SJCRH30 (cell line): ENCODE measurements around the gene ANTXRL. TPM values are rescaled to one million over a fixed set of nuclear protein-coding genes. Genes with fewer than 3 reads are reported as not detected.
A peak's percentile ranks its signal among the peaks of the same experiment; 100 is the strongest.
"Not testable (repeated sequence)": the region's sequence is repeated elsewhere in the genome, so short reads cannot be mapped to it uniquely, and the experiment has no call there.

Experiments
- DNase-seq, 2 experiments: peaks; one replicate each; pipeline ENCODE4 v3.0.0-alpha.2; 2015 to 2020
- H3K27ac ChIP-seq: fragments of 250-450 bp; sonication (Bioruptor Pico); 2 replicates; pipeline ENCODE4 v1.5.1; 2020; ENCODE audit warnings: mild to moderate bottlenecking, moderate library complexity
- H3K27me3 ChIP-seq: fragments of 250-450 bp; sonication (Bioruptor Pico); 2 replicates; pipeline ENCODE4 v1.5.1; 2020; ENCODE audit warnings: mild to moderate bottlenecking, moderate library complexity
- H3K36me3 ChIP-seq: fragments of 250-450 bp; sonication (Bioruptor Pico); 2 replicates; pipeline ENCODE4 v1.5.1; 2020; ENCODE audit warnings: mild to moderate bottlenecking, moderate library complexity
- H3K4me1 ChIP-seq: fragments of 250-450 bp; sonication (Bioruptor Pico); 2 replicates; pipeline ENCODE4 v1.5.1; 2020; ENCODE audit warnings: mild to moderate bottlenecking, moderate library complexity
- H3K4me3 ChIP-seq: fragments of 250-450 bp; sonication (Bioruptor Pico); 2 replicates; pipeline ENCODE4 v1.5.1; 2020; ENCODE audit warnings: mild to moderate bottlenecking, moderate library complexity
- H3K9me3 ChIP-seq: fragments of 250-450 bp; sonication (Bioruptor Pico); replicated peaks from 2 replicates; pipeline ENCODE4 v1.5.1; 2020; ENCODE audit warnings: mild to moderate bottlenecking, moderate library complexity
- total RNA-seq: library from RNA; depleted of rRNA; stranded (reverse); fragments of >200 nt; shearing (Covaris generic); gene quantifications from 2 replicates; pipeline ENCODE4 v1.2.3, GENCODE V29; 2014

The ANTXRL gene
- total RNA-seq, 1 experiment from 2014 or later = not detected

DNA sequence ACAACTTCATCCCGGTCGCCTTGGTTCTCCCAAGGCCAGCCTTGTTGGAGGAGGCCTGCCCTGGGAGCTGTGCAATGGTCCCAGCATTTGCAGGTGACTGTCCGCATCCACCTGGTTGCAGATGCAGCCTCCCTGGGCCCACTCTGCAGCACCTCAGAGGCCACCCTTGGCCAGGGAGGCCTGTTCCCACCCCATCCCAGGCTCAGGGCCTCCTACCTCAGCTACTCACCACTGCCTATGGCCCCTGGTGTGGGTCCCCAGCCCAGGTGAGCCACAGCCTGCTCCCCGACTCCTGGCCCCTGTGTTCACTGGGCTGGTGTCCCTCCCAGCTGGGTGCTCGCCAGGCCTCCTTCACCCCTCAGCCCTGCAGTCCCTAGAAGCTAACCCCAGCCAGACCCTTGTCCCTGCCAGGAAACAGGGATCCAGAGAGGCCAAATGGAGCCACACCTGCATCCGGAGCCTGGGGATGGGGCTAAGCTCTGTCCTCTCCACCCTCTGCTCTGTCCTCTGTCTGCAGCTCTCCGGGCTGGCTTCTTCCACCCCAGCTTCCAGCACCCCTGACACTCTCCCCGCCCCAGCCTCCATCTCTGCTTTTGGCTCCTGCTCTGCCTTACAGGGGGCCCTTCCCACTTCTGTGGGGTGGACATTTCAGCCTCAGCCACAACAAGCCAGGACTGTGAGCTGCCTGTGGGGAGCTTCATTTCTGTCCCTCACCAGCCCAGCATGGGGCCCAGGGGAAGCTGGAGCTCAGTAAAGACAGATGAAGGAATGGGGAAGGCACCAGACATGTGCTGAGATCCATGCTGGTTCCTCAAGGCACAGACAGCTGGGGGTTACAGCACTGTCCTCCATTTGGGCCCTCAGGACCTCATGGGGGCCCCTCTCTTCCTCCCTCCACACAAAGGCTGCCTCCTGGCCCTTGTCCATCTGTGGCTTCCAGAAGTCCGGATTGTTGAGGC lies 35.6 kb upstream of the ANTXRL start:
- no peak for DNase-seq
- Histone ChIP-seq H3K27me3 (no peaks in the 10 kb centered on the region), H3K27ac (no peak overlapping the region), H3K36me3 (no peaks in the 10 kb centered on the region), H3K4me1 (no peaks in the 10 kb centered on the region), H3K9me3 (no peaks in the 10 kb centered on the region), H3K4me3 (no peak overlapping the region)

DNA sequence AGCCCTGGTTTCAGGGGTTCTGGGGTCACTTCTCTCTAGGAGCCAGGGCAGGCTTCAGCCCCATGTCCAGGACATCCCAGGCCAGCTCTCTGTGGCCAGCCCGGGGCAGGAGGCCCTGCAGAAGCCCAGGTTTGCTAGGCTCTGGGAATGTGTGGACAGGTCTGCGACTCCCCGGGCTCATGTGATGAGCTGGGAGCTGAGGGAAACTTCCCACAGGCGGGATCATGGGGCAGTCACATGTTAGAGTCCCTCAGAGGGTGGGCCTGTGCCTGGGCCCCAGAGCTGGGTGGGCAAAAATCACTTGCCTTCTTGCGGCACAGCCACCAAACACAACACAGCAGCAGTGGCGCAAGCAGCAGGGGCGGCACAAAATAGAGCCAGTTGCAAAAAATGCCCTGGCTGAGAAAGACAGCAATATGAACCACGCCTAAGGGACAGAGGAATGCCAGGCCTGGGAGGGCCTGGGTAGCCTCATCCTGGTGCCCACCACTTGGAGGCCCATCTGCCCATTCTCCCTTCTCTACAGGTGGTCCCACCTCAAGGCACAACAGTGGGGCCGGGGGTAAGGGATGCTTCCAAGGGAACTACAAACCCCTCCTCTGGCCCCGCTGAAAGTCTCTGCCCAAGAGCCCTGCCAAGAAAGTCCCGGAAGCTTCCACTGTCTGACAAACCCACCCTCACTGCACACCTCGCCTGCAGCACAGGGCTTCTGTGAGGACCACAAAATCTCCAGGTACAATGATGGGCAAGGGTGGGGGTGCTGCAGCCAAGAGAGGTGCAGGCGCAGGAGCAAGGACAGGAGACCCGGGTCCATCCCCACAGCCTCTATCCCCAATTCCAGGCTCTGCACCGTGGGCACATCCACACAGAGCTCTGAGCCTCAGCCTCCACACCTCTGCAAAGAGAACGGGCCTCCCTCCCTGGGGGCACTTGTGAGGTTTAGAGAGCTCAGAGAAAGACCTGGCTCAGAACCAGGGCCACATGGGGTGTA lies 34.6 kb upstream of the ANTXRL start:
- no peak overlapping the region for H3K4me3 ChIP-seq
- H3K27ac ChIP-seq = no peak overlapping the region
- H3K9me3 ChIP-seq = no peaks in the 10 kb centered on the region
- no peaks in the 10 kb centered on the region for H3K4me1 ChIP-seq
- no peak for DNase-seq
- no peaks in the 10 kb centered on the region for H3K27me3 ChIP-seq
- H3K36me3 ChIP-seq = no peaks in the 10 kb centered on the region

DNA sequence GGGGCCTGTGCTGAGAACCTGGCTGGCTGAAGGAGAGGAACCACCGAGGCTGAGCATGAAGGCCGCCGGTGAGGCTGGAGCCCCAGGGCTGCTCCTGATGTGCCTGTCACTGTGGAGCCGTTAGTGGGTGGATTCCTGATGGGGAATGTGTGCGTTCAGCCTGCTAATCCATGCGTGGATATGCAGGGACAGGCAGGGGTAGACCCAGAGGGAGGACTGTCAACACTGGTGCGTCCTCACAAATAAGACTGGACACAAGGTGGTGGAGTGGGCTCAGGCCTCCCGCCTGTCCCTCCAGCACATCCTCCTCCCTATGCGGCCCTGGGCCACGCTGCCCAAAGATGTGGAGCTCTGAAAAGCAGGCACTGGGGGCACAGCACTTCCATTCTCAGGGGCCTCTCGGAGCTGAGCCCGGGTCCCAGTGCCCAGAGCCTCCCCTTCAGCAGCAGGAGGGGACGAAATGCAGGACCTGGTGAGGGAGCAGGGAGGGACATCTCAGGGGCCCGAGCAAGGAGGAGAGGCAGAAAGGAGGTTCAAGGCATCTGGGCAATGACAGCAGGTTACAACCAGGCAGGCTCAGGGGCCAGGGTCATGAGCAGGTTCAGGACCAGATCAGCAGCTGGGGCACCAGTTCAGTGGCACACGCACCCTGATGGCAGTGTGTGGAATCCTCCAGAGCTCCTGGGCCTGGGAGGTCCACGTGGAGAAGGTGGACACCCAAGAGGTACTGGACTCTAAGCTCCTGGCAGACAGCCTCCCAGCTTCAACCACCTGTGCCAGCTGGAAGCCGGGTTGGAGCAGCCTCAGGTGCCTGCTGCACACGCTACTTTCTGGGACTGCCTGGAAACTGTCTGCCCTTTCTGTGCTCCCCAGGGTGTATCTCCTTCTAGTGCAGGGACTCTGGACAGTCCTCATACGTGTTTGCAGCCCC lies 33.5 kb upstream of the ANTXRL start:
- H3K4me1 ChIP-seq = no peaks in the 10 kb centered on the region
- no peaks in the 10 kb centered on the region for H3K27me3 ChIP-seq
- H3K4me3 ChIP-seq = no peak overlapping the region
- no peaks in the 10 kb centered on the region for H3K36me3 ChIP-seq
- H3K27ac ChIP-seq = no peak overlapping the region
- no peak for DNase-seq
- H3K9me3 ChIP-seq = no peaks in the 10 kb centered on the region

DNA sequence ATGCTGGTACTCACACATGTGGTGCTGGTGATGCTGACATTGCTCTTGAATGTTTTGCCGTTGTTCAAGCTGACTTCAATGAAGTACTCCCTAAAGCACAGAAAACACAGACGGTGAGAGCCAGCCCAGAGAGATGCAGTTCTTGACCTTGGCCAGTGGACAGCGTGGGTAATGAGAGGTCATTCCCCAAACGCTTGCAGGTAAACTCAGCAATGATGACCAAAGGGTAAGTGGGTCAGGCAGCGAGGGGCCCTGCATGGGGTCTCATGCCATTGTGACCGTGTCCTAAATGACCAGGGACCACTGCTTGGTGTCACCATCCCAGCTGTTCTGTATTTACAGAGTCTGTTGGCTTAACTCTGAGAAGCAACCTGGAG lies 32.8 kb upstream of the ANTXRL start:
- no peak for DNase-seq
- no peaks in the 10 kb centered on the region for H3K36me3 ChIP-seq
- no peak overlapping the region for H3K27ac ChIP-seq
- H3K4me1 ChIP-seq = no peaks in the 10 kb centered on the region
- no peaks in the 10 kb centered on the region for H3K9me3 ChIP-seq
- H3K27me3 ChIP-seq = no peaks in the 10 kb centered on the region
- H3K4me3 ChIP-seq = no peak overlapping the region

DNA sequence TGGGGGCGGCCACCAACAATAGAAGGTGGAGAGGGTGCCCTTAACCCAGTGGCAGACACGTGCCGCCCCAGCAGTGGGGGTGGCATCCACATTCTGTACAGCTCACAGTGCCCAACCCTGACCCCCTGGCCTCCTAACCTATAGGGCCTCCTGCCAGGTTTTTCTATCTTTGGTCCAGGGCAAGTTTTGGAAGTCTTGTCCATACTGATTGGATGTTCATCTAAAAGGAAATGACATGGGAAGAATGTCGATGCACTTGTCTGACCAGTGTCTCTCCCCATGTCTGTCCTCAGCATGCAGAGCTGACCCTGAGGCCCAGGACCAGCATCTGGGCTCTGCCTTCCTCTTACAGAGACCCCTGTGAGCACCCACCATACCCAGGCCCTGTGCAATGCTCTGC lies 32.3 kb upstream of the ANTXRL start:
- Histone ChIP-seq H3K4me3 (no peak overlapping the region), H3K9me3 (no peaks in the 10 kb centered on the region), H3K4me1 (no peaks in the 10 kb centered on the region), H3K36me3 (no peaks in the 10 kb centered on the region), H3K27ac (no peak overlapping the region), H3K27me3 (no peaks in the 10 kb centered on the region)
- no peak for DNase-seq

DNA sequence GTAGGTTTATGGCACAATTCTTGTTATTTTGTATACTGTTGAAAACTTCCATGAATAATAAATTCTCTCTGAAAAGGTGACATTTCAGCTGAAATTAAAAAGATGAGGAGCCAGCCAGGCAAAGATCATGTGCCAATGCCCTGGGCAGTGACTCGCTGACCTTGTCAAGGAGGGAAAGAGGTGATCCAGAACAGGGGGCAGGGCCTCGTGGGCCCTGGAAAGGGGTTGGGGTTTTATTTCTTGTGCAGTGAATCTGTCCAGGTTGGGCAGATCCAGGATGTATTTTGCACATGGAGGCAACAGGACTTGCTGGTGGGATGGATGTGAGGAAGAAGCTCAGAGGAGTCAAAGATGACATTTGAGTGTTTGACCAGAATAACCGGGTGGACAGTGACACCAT lies 31.6 kb upstream of the ANTXRL start:
- not testable (repeated sequence) for H3K9me3 ChIP-seq, H3K36me3 ChIP-seq, H3K27ac ChIP-seq, DNase-seq, H3K4me3 ChIP-seq, H3K27me3 ChIP-seq, H3K4me1 ChIP-seq

DNA sequence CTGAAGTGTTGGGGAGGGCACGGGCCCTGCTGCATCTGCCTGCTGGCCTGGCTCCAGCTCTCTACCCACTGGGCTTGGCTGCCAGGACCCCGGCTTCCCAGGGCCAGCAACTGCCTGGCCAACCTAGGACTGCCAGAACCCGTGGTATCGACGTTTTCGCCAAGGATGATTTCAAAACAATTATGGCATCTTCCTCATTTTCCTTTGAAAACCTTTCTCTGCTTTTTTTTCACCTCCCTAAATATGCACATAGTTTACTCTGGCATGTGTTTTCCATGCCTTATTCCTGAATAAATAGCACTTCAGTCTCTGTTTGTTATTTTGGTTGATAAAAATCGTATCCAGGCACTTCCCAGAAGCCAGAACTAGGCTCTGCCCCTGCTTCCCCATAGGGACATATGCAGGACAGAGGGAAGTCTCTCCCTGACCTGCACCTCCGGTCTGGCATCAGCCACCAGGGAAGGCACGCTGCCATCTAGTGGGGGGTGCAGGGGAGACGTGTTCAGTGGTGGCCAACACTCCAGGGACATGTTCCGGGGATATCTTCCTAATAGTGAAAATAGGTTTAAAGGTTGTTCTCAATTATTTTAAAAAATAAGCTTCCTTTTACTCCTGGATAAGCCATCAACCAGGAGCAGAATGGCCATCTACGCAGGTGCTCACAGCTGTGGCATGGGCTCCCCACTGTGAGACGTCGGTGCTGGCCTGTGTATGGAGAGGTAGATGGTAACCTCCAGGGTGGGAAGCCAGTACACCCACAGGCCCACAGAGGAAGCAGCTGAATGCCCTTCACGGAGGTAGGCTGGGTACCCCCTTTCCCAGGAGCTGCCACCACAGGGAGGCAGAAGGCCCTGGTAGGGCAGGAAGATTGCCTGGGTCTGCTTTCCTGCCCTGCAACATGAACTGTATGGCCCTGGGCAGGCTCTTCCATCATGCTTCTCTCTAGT lies 30.7 kb upstream of the ANTXRL start:
- Histone ChIP-seq H3K4me1 (no peaks in the 10 kb centered on the region), H3K36me3 (no peaks in the 10 kb centered on the region), H3K9me3 (no peaks in the 10 kb centered on the region), H3K4me3 (no peak overlapping the region), H3K27ac (no peak overlapping the region), H3K27me3 (no peaks in the 10 kb centered on the region)
- peak; percentile 19 to 28 for DNase-seq

DNA sequence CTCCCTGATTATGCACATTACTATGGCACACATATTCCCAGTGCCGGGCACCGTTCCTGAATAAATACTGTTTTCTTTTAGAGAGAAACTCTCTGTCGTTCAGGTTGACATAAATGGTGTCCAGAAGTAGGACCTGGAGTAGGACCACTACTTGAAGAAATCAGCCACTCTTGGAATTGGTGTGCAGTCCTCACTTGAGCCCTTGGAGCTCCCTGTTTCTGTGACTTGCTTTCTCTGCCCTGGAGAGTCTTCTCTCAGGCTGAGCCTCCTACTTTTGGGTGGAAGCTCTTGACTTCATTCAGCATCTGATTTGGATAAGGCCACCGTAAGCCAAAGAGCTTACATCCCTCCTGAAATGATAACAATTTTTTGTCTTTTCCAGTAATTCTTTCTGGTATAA lies 29.7 kb upstream of the ANTXRL start:
- no peak overlapping the region for H3K4me3 ChIP-seq

DNA sequence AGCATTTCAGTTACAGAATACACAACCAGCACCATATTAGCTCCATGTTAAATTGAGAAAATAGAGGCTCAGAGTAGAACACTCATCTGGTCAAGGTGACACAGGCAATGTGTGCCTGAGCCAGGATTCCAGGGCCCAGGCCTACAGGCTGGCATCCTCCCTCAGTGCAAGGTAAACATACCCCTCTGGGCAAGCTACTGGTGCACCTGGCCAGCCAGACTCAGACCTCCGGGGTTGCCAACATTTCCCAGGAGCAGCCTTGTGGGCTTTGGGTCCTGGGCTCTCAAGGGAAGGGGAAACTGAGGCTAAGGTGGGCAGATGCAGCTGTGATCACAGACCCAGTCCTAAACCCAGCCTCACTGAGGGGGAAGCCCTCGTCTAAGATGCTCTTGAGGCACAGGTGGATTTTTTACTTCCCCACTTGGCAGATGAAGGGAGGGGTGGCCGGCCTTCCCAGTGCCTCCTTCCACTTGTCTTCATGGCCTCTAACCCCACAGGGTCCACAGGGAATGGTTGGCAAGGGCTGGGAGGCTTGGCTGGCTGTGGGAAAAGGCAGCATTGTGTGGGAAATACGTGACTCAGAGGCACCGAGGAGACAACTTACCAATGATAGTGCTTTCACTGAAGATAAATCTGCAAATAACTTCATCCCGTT lies 23.8 kb upstream of the ANTXRL start:
- H3K9me3 ChIP-seq, DNase-seq, H3K27ac ChIP-seq, H3K27me3 ChIP-seq, H3K4me3 ChIP-seq, H3K36me3 ChIP-seq, H3K4me1 ChIP-seq: not testable (repeated sequence)

More for the DNA sequence above, 29.7 kb upstream of the ANTXRL start:
- H3K27me3 ChIP-seq = no peaks in the 10 kb centered on the region
- H3K9me3 ChIP-seq = no peaks in the 10 kb centered on the region
- no peak for DNase-seq
- no peaks in the 10 kb centered on the region for H3K4me1 ChIP-seq
- no peak overlapping the region for H3K27ac ChIP-seq
- no peaks in the 10 kb centered on the region for H3K36me3 ChIP-seq

DNA sequence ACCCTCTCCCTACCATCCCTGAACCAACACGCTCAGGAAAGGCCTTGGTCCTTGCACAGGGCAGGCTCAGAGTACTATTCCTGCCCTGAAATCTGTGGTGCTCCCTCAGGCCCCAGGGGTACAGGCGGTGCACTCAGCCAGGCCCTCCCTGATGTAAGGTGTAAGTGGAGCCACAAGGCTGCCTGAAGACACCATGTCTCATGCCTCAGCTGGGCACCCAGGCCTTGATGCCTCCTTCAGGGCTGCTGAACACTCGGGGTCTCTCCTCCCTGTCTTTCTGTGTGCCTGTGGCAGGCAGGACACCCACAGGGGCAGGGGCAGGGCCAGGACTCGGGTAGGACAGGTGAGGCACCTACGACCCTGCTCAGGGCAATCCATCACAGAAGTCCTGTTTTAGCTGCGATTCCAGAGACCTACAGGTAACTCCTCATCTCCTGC lies 22.9 kb upstream of the ANTXRL start:
- Histone ChIP-seq H3K27ac (no peak overlapping the region), H3K4me1 (no peaks in the 10 kb centered on the region), H3K4me3 (no peak overlapping the region), H3K27me3 (no peaks in the 10 kb centered on the region), H3K9me3 (no peaks in the 10 kb centered on the region), H3K36me3 (no peaks in the 10 kb centered on the region)
- no peak for DNase-seq

DNA sequence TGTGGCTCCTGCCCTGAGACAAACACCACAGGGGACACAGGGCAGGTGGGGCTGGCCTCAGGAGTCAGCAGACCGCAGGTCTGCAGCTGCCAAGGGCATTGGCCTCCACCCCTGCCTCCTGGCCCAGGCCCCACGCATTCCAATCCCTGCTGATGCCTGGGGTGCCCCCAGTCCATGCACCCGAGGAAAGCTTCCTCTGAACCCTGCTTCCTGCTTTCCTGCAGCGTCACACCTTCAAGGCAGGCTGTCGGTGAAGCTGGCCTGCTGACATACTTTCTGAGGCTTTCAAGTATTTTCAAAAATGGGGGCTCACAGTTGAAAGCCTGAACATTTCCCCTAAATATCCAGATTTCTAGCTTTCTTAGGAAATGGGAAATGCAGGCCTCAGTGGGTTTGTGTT lies 22.5 kb upstream of the ANTXRL start:
- no peak overlapping the region for H3K4me3 ChIP-seq
- H3K9me3 ChIP-seq = no peaks in the 10 kb centered on the region
- no peaks in the 10 kb centered on the region for H3K4me1 ChIP-seq
- H3K27ac ChIP-seq = no peak overlapping the region
- no peaks in the 10 kb centered on the region for H3K36me3 ChIP-seq
- DNase-seq = no peak
- no peaks in the 10 kb centered on the region for H3K27me3 ChIP-seq

DNA sequence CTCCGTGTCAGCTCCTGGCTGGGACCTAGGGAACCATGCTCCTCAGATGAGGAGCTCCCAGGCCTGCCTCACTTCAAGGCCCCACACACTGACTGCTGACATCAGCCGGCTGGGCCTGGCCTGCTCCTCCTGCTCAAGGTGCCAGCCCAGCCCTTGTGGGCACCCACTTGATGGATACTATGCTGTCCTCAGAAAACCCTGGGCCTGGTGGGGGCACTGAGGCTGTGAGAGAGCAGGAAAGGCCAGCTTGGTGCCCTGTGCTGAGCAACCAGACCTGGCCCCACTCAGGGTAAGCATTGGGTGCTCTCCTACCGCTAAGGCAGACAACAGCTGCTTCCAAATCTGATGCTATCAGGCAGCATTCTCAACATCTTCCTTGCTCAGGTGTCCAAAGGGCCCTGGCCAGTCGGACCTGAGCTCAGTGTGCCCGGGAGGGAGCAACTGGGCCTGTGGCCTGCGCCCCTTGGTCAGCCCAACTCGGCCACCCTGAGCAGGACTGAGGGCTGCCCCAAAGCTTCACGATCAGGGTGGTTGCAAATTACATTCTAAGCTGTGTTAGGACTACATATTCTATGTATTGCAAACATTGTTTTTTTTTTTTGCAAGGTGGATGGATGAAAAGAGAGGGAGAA lies 21.9 kb upstream of the ANTXRL start:
- no peak for DNase-seq
- Histone ChIP-seq H3K4me3 (no peak overlapping the region), H3K27me3 (no peaks in the 10 kb centered on the region), H3K27ac (no peak overlapping the region), H3K4me1 (no peaks in the 10 kb centered on the region), H3K9me3 (no peaks in the 10 kb centered on the region), H3K36me3 (no peaks in the 10 kb centered on the region)
